ENCODE measurements around the gene NELL2.

NELL2 gene

DNA sequence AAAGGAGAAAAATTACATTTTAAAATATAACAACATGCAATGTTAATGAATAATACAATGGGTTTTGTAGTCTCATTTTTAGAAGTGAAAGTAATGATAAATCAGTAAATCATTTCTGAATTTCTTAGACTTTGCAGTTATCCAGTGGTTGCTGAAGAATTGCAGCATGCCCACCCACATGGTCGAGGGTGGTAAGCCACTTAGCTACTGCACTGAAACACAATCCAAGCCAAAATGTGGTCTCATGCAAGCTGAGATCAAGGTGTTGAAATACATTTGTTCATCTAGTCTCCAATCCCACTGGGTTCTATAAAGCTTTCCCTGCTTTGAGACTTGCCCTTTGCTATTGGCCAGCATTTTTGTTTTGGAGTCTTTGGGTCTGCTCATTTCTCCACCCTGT, 247.9 kb downstream of the NELL2 start:
- DNase-seq (ENCODE audit: extremely low read depth in 1 of 2, low read depth in 1 of 2), result no peak

DNA sequence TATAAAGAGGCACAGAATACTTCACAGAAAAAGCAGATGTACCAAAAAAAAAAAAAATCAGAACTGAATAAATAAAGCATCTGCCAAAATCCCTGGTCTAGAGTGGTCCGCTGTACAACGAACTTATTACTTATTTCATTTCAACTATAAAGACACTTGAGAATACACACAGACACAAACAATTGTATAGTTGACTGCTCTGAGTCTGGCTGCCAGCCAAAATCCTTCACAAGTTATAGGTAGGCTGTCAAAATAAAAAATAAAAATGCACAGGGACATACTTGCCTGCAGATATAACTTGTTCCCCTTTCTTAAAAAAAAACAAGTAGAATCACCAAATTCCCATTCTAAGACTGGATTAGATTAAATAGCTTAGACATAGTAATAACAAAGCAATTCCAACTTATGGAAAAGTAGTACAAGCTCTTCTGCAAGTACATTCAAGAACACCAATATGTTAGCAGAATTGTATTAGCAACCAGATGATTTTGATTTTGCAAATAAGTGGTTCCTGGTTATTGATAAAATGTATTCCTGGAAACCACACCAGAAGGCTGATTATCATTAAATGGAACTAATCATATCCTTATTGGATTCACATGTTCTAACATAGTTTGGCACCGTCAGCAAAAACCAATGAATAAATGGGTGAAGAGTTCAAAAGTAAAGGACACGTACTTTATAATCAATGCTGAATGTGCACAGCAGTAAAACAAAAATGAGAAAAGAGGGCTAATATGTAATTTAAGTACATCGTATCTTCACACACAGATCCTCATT, 248.5 kb downstream of the NELL2 start:
- DNase-seq (ENCODE audit: extremely low read depth in 1 of 2, low read depth in 1 of 2), result no peak

DNA sequence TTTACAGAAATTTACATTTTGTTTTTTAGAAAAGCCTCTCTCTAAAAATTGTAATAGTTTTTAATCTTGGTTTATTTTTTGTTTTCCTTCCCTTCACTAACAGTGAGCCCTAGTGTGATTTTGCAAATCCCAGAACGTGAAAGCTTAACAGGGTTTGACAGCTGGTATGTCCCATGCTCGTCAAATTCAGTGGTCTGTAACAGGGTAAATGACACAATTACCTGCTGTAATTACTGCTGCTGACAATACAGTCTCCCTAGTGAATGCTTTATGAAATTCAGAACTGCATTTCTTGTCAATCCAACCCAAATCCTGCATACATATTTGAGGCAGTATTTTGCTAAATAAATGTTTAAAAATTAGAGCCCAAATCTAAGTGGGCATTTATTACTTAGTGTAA, 249.2 kb downstream of the NELL2 start:
- no peak for DNase-seq (ENCODE audit: extremely low read depth in 1 of 2, low read depth in 1 of 2)

DNA sequence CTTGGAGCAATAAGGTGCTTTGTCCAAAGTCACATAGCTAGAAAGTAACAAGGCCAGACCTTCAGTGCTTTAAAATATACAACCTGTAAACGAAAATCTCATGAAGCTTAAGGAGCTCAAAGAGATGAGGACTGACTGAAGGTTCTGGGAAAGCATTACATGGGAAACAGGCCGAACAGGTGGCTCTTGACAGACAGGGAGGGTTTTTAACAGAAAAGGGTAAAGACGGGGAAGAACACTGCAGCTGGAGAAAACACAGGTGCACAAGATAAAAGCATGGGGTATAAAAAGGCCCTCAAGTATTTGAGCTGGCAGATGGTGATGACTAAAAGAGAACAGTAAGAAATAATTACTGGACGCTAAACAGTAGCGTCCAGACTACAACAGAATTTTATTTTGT, 257.2 kb downstream of the NELL2 start:
- no peak for DNase-seq (ENCODE audit: extremely low read depth in 1 of 2, low read depth in 1 of 2)

DNA sequence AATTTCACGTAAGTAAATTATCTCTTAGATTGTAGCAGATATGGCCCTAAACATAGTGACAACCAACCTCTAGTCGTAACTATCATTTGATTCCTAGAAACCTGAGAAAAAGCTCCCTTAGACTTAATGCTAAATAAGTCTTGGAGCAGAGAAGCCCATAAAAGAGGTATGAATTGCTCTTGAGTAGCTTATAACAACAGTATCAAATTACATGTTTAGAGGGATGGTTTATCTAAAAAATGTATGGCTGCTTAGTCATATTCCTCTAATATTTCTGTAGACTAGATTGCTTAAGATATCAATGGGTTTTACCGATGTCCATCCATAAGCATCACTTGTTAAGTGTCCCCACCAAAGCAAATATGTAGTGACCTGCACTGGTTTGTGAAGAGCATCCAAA, 259.7 kb downstream of the NELL2 start:
- no peak for DNase-seq (ENCODE audit: extremely low read depth in 1 of 2, low read depth in 1 of 2)

DNA sequence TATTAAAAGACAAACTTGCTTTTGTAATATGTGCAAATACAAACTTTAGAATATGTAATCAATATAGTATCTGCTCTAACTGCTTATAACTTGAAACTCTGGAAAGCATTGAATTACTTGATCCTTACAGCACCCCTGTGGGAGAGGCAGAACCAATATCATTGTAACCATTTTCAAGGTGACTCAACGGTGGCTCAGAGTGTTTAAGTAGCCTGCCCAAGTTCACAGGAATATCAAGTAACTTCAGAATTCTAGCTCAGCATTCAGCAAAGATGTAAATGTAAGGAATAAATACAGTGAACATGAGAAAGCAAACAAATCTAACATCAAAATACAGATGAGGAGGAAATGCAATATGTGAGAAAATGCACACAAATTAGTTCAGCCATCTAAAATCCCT, 264.6 kb downstream of the NELL2 start:
- DNase-seq (ENCODE audit: extremely low read depth in 1 of 2, low read depth in 1 of 2), result no peak

DNA sequence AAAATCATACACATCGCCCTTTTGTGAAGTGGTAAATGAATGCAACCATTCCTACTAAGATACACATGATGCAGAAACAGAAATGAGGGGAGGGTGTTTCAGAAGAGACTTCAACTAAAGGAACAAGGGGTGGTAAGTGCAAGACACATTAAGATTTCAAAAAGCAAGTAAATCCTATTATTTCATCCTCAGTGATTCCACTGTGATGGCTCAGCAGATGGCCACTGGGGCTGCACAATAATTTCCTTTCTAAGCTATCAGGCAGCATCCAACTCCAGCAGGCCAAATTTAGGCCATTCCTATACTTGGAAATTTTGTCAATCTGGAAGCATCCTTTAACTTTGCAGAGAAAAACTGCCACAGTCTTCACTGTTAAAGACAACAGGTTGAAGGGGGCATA, 272.4 kb downstream of the NELL2 start:
- no peak for DNase-seq (ENCODE audit: extremely low read depth in 1 of 2, low read depth in 1 of 2)

DNA sequence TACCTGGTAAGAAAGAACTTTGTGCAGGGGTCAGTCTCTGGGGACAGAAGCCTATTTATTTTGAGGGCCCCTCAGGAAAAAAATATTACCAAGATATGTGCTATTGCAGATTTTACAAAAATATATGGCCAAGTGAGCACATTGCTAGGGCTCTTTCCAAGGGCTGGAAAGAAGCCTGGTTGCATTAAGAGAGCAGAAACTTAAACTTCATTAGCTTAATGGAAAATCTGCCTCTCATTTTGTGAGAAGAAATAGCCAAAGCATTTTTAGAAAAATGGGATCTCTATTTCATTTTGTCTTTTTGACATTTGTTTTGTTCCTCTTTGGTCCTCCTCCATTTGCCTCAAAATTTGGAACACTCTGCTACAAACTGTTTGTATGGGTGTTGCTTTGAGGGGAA, 283.5 kb downstream of the NELL2 start:
- DNase-seq (ENCODE audit: extremely low read depth in 1 of 2, low read depth in 1 of 2), result no peak

DNA sequence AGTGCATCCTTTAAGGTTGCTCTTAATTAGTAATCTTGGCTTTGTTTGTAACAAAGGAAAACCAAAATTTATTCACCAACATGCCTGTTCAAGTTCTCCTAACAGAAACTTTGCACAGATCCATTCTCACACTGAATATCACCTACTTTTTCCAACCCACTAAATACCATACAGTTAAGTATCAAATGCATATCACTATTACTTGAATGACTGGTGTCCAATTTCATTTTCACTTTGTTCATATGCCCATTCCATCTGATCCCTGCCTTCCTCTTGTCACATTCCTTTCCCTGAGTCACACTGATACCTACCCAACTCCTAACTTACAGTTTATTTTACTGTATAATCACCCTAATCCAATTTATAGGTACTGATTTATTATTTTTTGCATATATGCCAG, 286.4 kb downstream of the NELL2 start:
- no peak for DNase-seq (ENCODE audit: extremely low read depth in 1 of 2, low read depth in 1 of 2)

DNA sequence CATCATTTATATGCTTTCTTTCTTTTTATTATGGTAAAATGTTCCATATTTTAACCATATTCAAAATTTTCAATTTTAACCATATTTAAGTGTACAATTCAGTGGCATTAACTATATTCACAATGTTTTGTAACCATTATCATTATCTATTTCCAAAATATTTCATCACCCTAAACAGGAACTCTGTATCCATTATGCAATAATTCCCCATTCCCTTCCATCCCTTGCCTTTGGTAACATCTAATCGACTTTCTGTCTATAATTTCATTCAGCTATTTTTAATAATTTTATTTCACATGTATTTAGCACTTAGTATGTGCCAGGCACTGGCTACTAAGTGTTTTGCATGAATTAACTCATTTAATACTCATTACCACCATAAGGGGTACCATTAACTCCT, 287.5 kb downstream of the NELL2 start:
- no peak for DNase-seq (ENCODE audit: extremely low read depth in 1 of 2, low read depth in 1 of 2)

DNA sequence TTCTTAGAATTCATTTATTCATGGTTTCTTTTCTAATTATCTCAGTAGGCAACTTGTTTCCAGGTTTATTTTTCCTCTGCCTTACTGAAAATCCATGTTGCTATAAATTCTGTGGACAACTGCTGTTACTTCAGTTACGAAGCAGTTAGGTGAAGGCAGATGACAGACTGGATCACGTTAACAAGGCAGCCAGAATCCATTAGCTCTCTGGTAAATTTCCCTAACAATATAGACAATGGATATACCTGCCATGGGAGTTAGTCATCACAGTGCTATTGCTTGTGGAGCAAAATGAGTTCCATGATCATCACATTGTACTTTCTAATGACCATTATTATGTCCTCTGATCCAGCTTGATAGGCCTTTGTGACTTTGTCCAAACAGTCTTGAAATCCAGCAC, 291.5 kb downstream of the NELL2 start:
- DNase-seq (ENCODE audit: extremely low read depth in 1 of 2, low read depth in 1 of 2), result no peak

DNA sequence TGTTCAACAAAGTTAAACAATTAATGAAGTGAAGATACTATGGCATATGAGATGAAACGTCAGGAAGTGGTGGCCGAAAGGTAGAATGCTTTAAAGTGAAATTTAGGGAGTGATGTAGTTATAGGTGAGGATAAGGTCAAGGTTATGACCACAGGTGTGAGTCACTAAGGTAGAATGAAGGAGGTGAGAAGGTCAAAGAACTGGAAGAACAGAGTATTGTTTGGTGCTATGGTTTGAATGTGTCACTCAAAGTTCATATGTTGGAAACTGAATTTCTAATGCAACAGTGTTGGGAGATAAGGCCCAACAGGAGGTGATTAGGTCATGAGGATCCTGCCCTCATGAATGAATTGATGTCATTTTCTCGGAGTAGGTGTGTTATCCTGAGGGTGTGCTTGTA, 293.6 kb downstream of the NELL2 start:
- no peak for DNase-seq (ENCODE audit: extremely low read depth in 1 of 2, low read depth in 1 of 2)

DNA sequence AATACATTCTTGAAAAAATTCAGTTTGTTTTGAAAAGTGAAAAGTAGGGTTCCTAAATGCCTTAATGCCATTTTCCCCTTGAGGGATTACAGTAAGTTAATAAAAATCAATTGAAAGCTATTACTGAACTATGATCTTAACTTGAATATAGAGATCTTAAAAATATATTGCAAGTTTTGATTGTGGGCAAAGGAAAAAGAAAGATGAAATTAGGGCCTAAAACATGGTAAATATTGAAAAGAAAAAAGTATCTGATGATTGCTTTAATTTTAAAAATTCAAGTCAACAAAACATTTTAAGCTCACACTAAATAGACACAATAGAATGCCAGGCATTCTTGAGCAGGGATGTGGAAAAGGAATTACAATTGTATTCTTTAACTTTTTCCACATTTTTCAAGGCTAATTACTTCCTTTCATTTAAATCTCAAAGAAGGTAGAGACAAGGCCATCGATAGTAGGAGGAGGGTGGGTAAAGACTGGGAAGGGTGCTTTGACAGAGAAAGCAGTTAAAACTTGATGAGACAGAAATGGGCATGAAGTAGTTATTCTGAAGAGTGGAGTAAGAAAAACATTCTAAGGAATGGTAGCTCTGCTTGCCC, 294.4 kb downstream of the NELL2 start:
- DNase-seq (ENCODE audit: extremely low read depth in 1 of 2, low read depth in 1 of 2), result no peak

DNA sequence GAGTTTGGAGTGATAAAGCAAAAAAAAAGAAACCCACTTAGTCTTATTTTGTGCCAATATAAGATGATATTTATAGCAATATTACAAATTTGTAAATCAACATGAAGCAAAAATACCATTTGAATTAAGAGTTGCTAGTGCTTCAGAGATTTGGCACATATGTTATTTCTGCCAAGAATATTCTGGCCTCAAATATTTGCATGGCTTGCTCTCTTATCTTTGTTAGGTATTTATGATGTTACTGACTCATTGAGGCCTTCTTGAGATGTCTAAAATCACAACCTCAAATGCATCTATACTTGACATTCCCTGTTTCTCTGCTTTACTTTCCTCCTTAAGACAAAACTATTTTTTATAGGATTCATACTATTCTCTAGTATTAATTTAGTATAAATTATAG, 301.5 kb downstream of the NELL2 start:
- DNase-seq (ENCODE audit: extremely low read depth in 1 of 2, low read depth in 1 of 2), result no peak

DNA sequence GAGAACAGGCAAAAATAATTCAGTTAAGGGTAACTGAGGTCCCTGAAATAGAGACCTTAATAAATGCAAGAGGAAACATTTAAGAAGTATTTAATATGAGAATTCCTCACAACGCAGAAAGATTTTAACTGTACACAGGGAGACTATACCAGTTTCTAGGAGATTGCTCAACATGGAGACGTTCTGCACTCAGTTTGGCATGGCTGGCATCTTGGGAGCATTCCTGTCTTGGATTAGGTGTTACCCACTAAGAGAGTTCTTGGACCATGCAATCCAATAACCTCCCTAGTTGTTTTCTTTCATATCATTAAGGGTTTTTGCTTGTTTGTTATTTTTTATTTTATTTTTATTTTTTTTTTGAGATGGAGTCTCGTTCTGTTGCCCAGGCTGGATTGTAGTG, 302.4 kb downstream of the NELL2 start:
- DNase-seq (ENCODE audit: extremely low read depth in 1 of 2, low read depth in 1 of 2), result no peak

DNA sequence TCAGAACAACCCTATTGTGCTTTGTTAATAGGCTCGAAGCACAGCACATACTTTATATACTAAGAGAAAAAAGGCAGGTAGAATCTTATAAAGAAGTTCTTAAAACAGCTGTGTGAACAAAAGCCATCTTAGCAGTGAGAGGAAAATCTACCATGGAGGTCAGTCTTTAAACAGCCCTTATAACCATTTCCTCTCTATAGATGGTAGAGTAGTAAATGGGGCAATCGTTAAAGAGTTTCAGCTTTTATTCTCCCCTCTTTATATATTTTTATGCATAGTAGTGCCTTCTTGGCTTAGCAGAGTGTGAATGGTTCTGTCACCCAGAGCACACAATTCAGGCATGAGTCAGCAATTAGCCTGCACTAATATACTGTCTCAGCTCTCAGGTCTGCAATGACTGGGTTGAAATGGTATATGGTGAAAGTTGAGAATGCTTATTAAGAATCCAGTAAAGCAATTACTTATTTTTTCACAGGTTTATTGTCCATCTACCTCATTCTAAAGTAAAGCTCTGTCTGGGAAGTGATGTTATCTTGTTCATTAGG, 305.0 kb downstream of the NELL2 start:
- no peak for DNase-seq (ENCODE audit: extremely low read depth in 1 of 2, low read depth in 1 of 2)

DNA sequence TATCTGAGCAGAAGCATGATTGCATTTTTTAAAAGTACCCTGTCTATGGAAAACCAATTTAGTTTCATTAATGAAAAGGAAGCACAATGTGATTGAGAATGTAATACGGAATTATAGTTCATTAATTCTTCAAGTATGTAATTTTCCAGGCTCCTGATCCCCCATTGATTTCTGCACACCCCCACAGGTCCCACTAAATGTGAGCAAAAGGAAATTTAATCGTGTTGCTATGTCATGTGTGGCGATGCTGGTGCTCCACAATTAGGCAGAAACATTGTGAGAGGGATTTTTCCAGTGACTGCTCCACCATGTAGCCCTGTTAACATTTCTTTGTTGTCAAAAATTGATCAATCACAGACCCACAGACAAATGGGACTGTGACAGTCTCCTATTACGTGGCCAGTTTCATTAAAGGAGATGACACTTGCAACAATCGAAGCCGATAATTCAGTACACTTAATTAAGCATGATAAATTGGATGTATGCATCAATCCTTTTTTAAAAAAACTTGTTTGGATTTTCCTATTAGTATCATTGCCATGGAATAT, 306.0 kb downstream of the NELL2 start:
- no peak for DNase-seq (ENCODE audit: extremely low read depth in 1 of 2, low read depth in 1 of 2)

DNA sequence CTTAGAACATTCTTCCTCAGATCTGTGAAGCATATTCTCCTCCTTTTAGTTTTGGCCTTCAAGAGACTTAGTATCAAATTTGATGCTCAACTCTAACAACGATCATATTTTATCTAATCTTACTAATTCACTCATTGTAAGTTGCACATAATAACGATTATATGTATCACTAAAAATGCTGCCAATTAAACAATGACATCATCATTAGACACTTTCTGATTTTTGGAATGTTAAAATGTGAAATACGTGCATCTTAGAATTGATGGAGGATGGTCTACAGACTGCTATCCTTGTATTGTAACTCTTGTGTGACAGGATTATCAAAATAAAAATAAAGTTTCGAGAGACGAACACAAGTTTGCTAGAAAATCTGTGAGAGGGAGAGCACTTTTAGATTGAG, 311.0 kb downstream of the NELL2 start:
- DNase-seq (ENCODE audit: extremely low read depth in 1 of 2, low read depth in 1 of 2), result no peak

DNA sequence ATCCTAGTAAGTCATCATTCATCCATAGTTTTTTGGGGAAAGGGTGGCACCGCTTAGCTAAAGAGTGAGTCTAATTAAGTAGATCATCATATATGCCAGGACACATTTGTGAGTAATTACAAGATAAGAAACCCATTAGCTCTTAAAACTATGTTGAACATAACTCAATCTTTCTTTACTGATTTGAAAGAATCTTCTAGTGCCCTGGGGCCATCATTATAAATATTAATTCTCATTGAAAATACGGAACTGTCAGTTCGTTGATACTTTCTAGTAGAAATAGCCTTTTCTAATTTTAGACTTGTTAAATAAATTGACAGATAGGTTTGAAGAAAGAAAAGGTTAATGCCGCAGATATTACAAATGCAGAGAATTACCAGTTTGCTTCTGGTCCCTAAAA, 312.6 kb downstream of the NELL2 start:
- no peak for DNase-seq (ENCODE audit: extremely low read depth in 1 of 2, low read depth in 1 of 2)

DNA sequence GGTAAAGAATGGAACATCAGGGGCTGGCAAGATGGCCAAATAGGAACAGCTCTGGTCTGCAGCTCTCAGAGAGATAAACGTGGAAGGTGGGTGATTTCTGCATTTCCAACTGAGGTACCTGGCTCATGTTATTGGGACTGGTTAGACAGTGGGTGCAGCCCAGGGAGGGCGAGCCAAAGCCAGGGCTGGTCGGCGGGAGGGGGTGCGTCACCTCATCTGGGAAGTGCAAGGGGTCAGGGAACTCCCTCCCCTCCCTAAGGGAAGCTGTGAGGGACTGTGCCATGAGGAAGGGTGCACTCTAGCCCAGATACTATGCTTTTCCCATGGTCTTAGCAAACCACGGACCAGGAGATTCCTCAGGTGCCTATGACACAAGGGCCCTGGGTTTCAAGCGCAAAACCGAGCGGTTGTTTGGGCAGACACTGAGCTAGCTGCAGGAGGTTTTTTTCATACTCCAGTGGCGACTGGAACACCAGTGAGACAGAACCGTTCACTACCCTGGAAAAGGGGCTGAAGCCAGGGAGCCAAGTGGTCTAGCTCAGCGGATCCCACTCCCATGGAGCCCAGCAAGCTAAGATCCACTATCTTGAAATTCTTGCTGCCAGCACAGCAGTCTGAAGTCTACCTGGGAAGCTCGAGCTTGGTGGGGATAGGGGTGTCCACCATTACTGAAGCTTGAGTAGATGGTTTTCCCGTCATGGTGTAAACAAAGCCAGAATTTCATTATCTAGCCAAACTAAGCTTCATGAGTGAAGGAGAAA, 317.6 kb downstream of the NELL2 start:
- DNase-seq (ENCODE audit: extremely low read depth in 1 of 2, low read depth in 1 of 2), result no peak

DNA sequence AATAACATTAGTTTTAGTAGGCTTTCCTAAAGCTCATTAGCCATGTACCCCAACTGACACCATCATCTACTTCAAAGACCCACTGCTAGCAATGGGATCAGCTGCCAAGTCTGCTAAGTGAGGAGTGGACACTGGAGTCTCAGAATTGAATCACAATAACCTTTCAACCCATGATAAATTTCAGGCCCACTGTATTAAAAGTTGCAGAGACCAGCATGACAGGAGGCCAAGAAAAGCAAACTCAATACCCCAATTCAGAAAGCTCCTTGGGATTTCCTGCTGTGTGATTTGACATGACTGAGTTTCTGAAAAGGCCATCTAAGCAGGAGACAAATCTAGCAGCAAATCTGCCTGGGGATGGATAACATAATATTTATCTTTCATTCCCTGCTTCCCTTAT, 320.7 kb downstream of the NELL2 start:
- no peak for DNase-seq (ENCODE audit: extremely low read depth in 1 of 2, low read depth in 1 of 2)

DNA sequence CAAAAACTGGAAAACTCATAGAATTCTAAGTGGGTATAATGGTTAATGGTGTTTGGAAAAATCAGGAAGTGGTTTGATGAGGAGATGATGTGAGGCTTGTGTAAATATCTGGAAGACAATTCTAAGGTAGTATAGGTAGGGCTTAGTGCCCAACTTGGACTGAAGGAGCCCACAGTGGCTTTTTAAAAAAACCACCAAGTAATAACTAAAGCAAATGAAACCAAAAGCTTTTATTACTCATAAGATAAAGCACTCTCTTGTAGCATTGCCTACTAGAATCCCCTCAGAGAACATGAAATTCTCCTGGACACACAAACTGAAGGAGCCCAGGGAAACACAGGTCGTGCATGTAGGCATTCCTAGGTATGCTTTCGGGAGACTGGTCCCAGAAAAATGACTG, 324.5 kb downstream of the NELL2 start:
- no peak for DNase-seq (ENCODE audit: extremely low read depth in 1 of 2, low read depth in 1 of 2)

Measured in activated CD8-positive, alpha-beta memory T cell treated with anti-CD3 and anti-CD28 coated beads for 1 hour (primary cell).